Measurements from ENCODE around the gene KIF5B.

- TF ChIP-seq ASH2L (IDR thresholded peaks at IDR 0.05; ENCODE audit: low read length) (no peak), KDM5A (IDR thresholded peaks at IDR 0.05; ENCODE audit: low read length) (no peak), EZH2 (IDR thresholded peaks at IDR 0.05; ENCODE audit: low read depth, low read length, severe bottlenecking) (no peak), CTCF (IDR thresholded peaks at IDR 0.05; ENCODE audit: control extremely low read depth in 1 of 3, insufficient read depth in 1 of 3, low read depth in 1 of 3, low read length in 3 of 3) (no peak), JUND (IDR thresholded peaks at IDR 0.05; ENCODE audit: low read length) (no peak), RFX5 (IDR thresholded peaks at IDR 0.05; ENCODE audit: borderline replicate concordance, low read depth, low read length) (no peak), POLR2A (IDR thresholded peaks at IDR 0.05; ENCODE audit: control extremely low read depth in 1 of 2, low read depth in 2 of 2, low read length in 2 of 2) (no peak), SIN3A (conservative IDR thresholded peaks at IDR 0.05 in 1 of 2, IDR thresholded peaks at IDR 0.05 in 1 of 2; ENCODE audit: low read depth in 1 of 2, low read length in 2 of 2) (no peak), ZNF274 (IDR thresholded peaks at IDR 0.05; ENCODE audit: borderline replicate concordance, extremely low read depth, low read length) (no peak), TAF1 (IDR thresholded peaks at IDR 0.05; ENCODE audit: low read depth, low read length) (no peak), YY1 (IDR thresholded peaks at IDR 0.05; ENCODE audit: low read depth, low read length) (no peak), EP300 (IDR thresholded peaks at IDR 0.05; ENCODE audit: borderline replicate concordance in 1 of 2, low read depth in 2 of 2, low read length in 2 of 2) (no peak), RNF2 (IDR thresholded peaks at IDR 0.05; ENCODE audit: borderline replicate concordance, low read depth, low read length, missing control alignments, poor library complexity, severe bottlenecking) (no peak), TCF12 (IDR thresholded peaks at IDR 0.05; ENCODE audit: low read depth, low read length) (no peak)
These were observed 5.2 kb upstream of the KIF5B start for GRCh38 chr10:32061440-32061839.
